ENCODE results near the gene SLC29A3.

DNA sequence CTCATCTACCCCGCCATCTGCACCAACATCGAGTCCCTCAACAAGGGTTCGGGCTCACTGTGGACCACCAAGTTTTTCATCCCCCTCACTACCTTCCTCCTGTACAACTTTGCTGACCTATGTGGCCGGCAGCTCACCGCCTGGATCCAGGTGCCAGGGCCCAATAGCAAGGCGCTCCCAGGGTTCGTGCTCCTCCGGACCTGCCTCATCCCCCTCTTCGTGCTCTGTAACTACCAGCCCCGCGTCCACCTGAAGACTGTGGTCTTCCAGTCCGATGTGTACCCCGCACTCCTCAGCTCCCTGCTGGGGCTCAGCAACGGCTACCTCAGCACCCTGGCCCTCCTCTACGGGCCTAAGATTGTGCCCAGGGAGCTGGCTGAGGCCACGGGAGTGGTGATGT, 43.1 kb downstream of the SLC29A3 start:
- TF ChIP-seq, protein P1, sequence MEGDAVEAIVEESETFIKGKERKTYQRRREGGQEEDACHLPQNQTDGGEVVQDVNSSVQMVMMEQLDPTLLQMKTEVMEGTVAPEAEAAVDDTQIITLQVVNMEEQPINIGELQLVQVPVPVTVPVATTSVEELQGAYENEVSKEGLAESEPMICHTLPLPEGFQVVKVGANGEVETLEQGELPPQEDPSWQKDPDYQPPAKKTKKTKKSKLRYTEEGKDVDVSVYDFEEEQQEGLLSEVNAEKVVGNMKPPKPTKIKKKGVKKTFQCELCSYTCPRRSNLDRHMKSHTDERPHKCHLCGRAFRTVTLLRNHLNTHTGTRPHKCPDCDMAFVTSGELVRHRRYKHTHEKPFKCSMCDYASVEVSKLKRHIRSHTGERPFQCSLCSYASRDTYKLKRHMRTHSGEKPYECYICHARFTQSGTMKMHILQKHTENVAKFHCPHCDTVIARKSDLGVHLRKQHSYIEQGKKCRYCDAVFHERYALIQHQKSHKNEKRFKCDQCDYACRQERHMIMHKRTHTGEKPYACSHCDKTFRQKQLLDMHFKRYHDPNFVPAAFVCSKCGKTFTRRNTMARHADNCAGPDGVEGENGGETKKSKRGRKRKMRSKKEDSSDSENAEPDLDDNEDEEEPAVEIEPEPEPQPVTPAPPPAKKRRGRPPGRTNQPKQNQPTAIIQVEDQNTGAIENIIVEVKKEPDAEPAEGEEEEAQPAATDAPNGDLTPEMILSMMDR (IDR thresholded peaks at IDR 0.05; ENCODE audit: borderline replicate concordance, extremely low read depth, low read length, poor library complexity, severe bottlenecking) = no peak
- TF ChIP-seq EZH2 (IDR thresholded peaks at IDR 0.05; ENCODE audit: borderline replicate concordance, low read depth, low read length, severe bottlenecking) = no peak

Measured in DND-41 (cell line).